HG03060 (cell line): Measurements from ENCODE around the gene XKR3.
"Not testable (repeated sequence)": the region's sequence is repeated elsewhere in the genome, so short reads cannot be mapped to it uniquely, and the experiment has no call there.

ENCODE experiments used
- ATAC-seq: cut with Tn5 transposase; IDR thresholded peaks from one replicate; pipeline ENCODE4 v1.9.1; 2021; ENCODE audit warnings: low read depth, moderate number of reproducible peaks; ENCODE audit not compliant: unreplicated experiment

Gene XKR3

GRCh38 chr22:16824716-16825687, at the start of gene XKR3:
XKR3 (minus strand) TSS chr22:16825411; CDS start chr22:16808073, 17,338 bp downstream.
- ATAC-seq, result peak; percentile 79

GRCh38 chr22:16869640-16870039, 44.4 kb upstream of the XKR3 start:
- not testable (repeated sequence) for ATAC-seq

GRCh38 chr22:16866167-16866566, 41.0 kb upstream of the XKR3 start:
- no peak for ATAC-seq

GRCh38 chr22:16856851-16857250, 31.6 kb upstream of the XKR3 start:
- ATAC-seq, result not testable (repeated sequence)

- no peak for ATAC-seq
Measured at GRCh38 chr22:16854631-16855030, 29.4 kb upstream of the XKR3 start.

GRCh38 chr22:16851268-16851996, 26.2 kb upstream of the XKR3 start:
- not testable (repeated sequence) for ATAC-seq

- no peak for ATAC-seq
Measured at GRCh38 chr22:16847271-16847670, 22.1 kb upstream of the XKR3 start.

GRCh38 chr22:16845881-16846280, 20.7 kb upstream of the XKR3 start:
- ATAC-seq, result no peak

- ATAC-seq, result no peak
Measured at GRCh38 chr22:16845465-16845864, 20.3 kb upstream of the XKR3 start.

GRCh38 chr22:16844529-16844928, 19.3 kb upstream of the XKR3 start:
- no peak for ATAC-seq

GRCh38 chr22:16838073-16838472, 12.9 kb upstream of the XKR3 start:
- ATAC-seq, result no peak

GRCh38 chr22:16834971-16835370, 9.8 kb upstream of the XKR3 start:
- no peak for ATAC-seq

- ATAC-seq, result no peak
Measured at GRCh38 chr22:16831257-16831656, 6.0 kb upstream of the XKR3 start.

GRCh38 chr22:16829985-16830384, 4.8 kb upstream of the XKR3 start:
- ATAC-seq, result no peak

- no peak for ATAC-seq
Measured at GRCh38 chr22:16828876-16829275, 3.7 kb upstream of the XKR3 start.

GRCh38 chr22:16827506-16827905, 2.3 kb upstream of the XKR3 start:
- no peak for ATAC-seq

GRCh38 chr22:16819249-16819648, 6.0 kb downstream of the XKR3 start:
- ATAC-seq, result no peak

GRCh38 chr22:16818538-16818937, 6.7 kb downstream of the XKR3 start:
- ATAC-seq, result no peak

GRCh38 chr22:16815073-16815472, 10.1 kb downstream of the XKR3 start:
- ATAC-seq, result no peak

GRCh38 chr22:16810188-16810802, 14.9 kb downstream of the XKR3 start:
- ATAC-seq, result no peak

GRCh38 chr22:16808744-16809143, 16.5 kb downstream of the XKR3 start:
- no peak for ATAC-seq
